NB4 (cell line): ENCODE results near the gene DBI.

ENCODE experiments used
- CTCF ChIP-seq: IDR thresholded peaks from one replicate; pipeline ENCODE4 v1.5.1; 2012; ENCODE audit warnings: low read depth, low read length
- POLR2A ChIP-seq: IDR thresholded peaks from 2 replicates; pipeline ENCODE4 v1.6.1; 2011; ENCODE audit warnings: mild to moderate bottlenecking; ENCODE audit not compliant: insufficient read length; ENCODE audit errors: extremely low read depth

GRCh38 chr2:119402645-119403560 is 36.1 kb downstream of the DBI start:
- TF ChIP-seq CTCF: no peak
- no peak for TF ChIP-seq POLR2A
